Measurements from ENCODE around the gene CDH23.

Gene CDH23

DNA sequence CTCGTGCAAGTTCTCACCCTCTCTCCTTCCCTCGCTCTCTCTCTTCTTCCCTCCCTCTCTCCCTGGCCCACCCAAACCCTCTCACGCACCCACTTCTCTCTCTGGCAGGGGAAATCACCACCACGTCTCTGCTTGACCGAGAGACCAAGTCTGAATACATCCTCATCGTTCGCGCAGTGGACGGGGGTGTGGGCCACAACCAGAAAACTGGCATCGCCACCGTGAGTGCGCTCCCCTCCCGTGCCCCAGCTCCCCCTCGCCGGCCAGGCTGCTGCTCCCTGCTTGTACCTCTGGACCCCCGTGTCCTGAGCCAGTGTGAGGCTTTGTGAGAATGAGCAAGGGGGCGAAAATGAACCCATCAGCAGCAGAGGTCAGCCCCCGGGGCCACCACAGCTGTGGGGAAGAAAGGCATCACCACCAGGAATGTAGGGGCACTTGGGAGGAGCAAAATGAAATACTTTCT is 297.4 kb downstream of the CDH23 start:
- Histone ChIP-seq H3K27me3 (ENCODE audit: insufficient read depth, low read length) (no peaks in the 10 kb centered on the region), H3K4me3 (ENCODE audit: low read length) (no peak overlapping the region), H3K36me3 (ENCODE audit: insufficient read depth, low read depth, low read length) (no peaks in the 10 kb centered on the region), H3K9ac (ENCODE audit: low read depth, low read length) (no peak overlapping the region), H3K27ac (ENCODE audit: low read length) (no peak overlapping the region), H3K4me1 (ENCODE audit: insufficient read depth, low read length) (no peaks in the 10 kb centered on the region), H3K9me3 (ENCODE audit: insufficient read depth, low read depth, low read length) (no peaks in the 10 kb centered on the region)

DNA sequence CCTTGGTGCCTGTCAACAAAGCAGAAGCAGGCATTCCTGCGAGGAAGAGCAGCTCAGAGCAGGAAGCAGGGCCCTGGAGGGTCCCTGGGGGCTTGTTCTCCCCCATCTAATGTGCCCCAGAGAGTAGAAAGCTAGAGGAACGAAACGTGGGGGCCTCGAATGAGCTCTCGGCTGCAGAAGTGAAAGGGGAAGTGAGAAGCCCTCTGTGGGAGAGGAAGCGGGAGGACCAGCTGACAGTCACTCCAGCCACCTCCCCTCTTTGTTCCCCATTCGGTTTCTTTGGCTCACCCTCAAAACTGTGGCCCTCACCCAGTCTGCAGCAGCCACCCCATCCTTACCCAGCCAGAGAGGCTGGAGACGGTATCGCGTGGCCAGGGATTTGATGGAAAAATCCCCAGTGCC is 297.8 kb downstream of the CDH23 start:
- H3K27me3 ChIP-seq (ENCODE audit: insufficient read depth, low read length) = no peaks in the 10 kb centered on the region
- H3K36me3 ChIP-seq (ENCODE audit: insufficient read depth, low read depth, low read length) = no peaks in the 10 kb centered on the region
- H3K9ac ChIP-seq (ENCODE audit: low read depth, low read length) = no peak overlapping the region
- no peaks in the 10 kb centered on the region for H3K4me1 ChIP-seq (ENCODE audit: insufficient read depth, low read length)
- H3K27ac ChIP-seq (ENCODE audit: low read length) = no peak overlapping the region
- no peak overlapping the region for H3K4me3 ChIP-seq (ENCODE audit: low read length)
- H3K9me3 ChIP-seq (ENCODE audit: insufficient read depth, low read depth, low read length) = no peaks in the 10 kb centered on the region

DNA sequence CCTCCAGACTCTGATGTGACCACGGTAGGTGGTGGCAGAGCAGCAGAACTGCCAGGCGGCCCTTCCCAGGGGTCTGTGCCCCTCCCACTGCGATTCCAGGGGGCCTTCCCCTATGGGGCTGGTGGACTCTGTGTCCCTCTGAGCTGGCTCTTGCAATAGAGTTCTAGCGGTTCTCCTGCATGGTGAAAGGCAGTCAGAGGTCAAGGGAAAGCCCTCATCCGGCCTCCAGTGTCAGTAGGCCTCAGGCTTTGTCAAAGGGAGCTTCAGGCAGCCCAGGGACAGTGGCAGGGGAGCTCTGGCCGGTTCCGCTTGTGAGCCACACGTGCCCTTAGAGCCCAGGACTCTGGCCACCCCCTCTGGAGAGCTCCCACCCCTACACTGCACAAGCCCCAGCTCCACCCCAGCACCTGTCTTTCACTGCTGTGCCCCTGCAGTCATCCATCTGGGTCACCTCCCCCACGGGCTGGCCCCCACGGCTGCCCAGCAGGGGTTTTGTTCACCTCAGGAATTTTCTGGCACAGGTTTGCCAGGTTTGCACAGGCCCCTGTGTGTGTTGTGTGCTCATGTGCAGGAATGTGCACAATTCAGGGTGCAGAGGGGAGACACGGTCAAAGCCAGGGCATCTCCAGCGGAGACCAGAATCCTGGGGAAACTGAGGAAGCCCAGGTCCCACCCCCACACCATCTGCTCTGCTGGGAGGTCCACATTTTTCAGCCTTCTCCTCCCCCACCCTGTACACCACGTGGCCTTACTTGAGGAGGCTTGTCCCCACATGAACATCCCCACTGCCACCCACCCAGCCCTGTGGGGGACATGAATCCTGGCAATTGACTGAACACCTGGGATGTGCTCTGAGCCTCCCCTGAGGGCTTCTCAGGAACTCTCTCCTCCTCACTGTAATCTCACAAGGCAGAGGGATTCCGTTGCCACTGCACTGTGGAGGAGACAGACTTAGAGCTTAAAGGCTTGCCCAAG is 299.1 kb downstream of the CDH23 start:
- Histone ChIP-seq H3K9ac (ENCODE audit: low read depth, low read length) (no peak overlapping the region), H3K9me3 (ENCODE audit: insufficient read depth, low read depth, low read length) (no peaks in the 10 kb centered on the region), H3K4me3 (ENCODE audit: low read length) (no peak overlapping the region), H3K27ac (ENCODE audit: low read length) (no peak overlapping the region), H3K36me3 (ENCODE audit: insufficient read depth, low read depth, low read length) (no peaks in the 10 kb centered on the region), H3K27me3 (ENCODE audit: insufficient read depth, low read length) (no peaks in the 10 kb centered on the region), H3K4me1 (ENCODE audit: insufficient read depth, low read length) (no peaks in the 10 kb centered on the region)

DNA sequence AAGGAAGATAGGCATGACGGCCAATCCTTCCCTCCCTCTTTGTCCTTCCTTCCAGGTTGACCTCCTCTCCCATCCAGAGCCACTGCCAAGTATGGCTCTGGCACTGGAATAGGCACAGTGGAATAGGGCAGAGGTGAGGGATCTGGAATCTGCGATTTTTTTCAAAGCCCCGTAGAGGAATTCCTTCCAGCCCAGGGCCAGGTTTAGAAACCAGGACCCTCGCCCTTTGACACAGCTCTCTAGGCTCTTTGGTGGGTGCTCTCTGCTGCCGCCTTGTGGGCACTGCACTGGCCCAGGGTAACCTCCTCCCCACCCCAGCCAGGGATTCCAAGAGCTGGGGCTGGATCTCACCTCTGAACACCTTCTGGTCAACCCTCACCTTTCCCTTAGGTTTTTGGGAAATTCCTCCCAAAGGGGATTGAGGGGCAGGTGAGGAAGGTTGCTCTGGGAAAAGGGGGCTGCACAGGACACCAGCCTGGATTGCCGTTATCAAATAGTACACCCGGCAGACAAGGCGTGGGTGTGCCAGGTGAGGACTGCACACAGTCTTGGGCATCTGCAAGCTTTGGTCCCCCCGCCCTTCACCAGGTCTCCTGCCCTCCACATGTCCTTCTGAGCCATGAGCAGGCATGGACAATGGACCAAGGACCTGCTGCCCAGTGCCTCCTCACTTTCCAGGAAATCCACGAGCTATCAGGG is 300.1 kb downstream of the CDH23 start:
- Histone ChIP-seq H3K9me3 (ENCODE audit: insufficient read depth, low read depth, low read length) (no peaks in the 10 kb centered on the region), H3K4me1 (ENCODE audit: insufficient read depth, low read length) (no peaks in the 10 kb centered on the region), H3K4me3 (ENCODE audit: low read length) (no peak overlapping the region), H3K9ac (ENCODE audit: low read depth, low read length) (no peak overlapping the region), H3K27ac (ENCODE audit: low read length) (no peak overlapping the region), H3K36me3 (ENCODE audit: insufficient read depth, low read depth, low read length) (no peaks in the 10 kb centered on the region), H3K27me3 (ENCODE audit: insufficient read depth, low read length) (no peaks in the 10 kb centered on the region)

DNA sequence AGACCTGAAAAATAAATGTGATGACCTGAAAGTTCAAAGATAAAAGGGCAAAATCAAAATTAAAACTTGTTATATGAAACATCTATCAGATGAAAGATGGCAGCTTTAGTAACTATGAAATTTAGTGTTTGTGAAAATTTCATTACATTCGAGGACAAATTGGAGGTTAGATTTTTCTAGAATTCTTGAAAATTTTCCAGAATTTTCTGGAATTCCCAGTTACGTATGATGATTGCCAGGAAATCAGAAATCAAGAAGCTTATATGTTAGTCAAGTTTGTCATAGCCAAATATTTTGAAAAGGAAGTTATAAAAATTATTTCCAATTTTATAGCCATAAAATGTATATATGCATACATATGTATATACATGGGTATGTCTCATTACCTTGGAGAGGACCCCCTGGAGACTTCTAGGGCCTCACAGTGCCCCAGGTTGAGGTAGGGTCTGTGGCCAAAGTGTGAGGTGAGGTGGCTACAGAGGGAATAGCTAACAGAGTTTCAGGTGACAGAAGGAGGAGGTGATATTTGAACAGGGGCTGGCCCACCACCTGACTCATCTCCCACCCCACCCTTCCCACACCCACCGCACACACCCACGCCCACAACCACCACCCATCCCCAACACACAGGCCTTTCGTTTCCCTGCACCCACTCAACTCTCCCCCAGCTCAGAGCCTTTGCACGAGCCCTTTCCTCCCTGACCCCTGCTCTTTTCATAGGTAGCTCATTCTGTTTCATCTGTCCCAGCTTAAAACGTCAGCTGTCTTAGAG is 301.4 kb downstream of the CDH23 start:
- Histone ChIP-seq H3K27me3 (ENCODE audit: insufficient read depth, low read length) (no peaks in the 10 kb centered on the region), H3K4me1 (ENCODE audit: insufficient read depth, low read length) (no peaks in the 10 kb centered on the region), H3K9me3 (ENCODE audit: insufficient read depth, low read depth, low read length) (no peaks in the 10 kb centered on the region)

DNA sequence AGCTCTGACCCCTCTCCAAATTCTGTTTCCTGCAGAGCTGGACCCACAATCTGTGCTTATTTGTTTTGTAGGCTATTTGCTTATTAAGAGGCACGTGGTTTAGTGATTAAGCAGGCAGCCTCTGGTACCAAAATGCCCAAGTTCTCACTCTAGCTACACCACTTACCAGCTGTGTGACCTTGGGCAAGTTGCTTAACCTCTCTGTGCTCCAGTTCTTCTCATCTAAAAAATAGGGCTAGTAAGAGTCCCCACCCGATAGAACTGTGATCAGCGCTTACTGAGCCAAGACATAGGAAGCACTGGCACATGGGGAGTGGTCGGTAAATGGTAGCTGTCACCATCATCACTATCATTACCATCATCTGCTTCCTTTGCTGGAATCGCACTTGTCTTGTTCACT is 302.0 kb downstream of the CDH23 start:
- Histone ChIP-seq H3K9me3 (ENCODE audit: insufficient read depth, low read depth, low read length) (no peaks in the 10 kb centered on the region), H3K36me3 (ENCODE audit: insufficient read depth, low read depth, low read length) (no peaks in the 10 kb centered on the region), H3K4me3 (ENCODE audit: low read length) (no peak overlapping the region), H3K27ac (ENCODE audit: low read length) (no peak overlapping the region), H3K9ac (ENCODE audit: low read depth, low read length) (no peak overlapping the region), H3K27me3 (ENCODE audit: insufficient read depth, low read length) (no peaks in the 10 kb centered on the region), H3K4me1 (ENCODE audit: insufficient read depth, low read length) (no peaks in the 10 kb centered on the region)

More for the DNA sequence above, 301.4 kb downstream of the CDH23 start:
- Histone ChIP-seq H3K27ac (ENCODE audit: low read length) (no peak overlapping the region), H3K9ac (ENCODE audit: low read depth, low read length) (no peak overlapping the region), H3K36me3 (ENCODE audit: insufficient read depth, low read depth, low read length) (no peaks in the 10 kb centered on the region), H3K4me3 (ENCODE audit: low read length) (no peak overlapping the region)

DNA sequence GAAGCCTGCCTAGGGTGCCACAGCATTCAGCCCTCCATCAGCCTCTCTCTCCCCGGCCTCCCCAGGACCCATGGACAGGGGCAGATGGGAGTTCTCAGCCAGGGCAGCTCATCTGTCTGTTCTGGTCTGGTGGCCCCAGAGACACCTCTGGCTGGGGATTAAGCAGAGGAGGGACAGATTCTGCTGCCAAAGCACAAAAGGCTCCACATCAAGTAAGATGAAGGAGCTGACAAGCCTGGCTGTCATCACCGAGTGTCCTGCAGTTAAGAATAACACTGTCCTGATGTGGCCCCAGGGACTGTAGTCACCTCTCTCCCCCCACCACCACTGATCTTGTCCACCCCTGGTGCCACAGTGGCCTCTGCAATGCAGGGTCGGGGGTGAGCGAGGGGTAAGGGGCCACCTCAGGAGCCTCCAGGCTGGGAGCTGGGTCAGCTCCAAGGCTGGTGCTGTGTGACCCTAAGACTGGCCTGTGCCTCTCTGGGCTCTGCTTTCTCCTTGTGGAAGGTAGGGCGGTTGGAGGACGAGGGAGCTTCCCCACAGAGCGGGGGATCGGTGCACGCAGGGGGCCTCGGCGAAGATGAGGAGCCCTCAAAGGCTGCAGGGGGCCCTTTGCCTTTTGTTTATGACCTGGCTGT is 304.1 kb downstream of the CDH23 start:
- H3K4me1 ChIP-seq (ENCODE audit: insufficient read depth, low read length) = no peaks in the 10 kb centered on the region
- H3K27ac ChIP-seq (ENCODE audit: low read length) = no peak overlapping the region
- no peaks in the 10 kb centered on the region for H3K27me3 ChIP-seq (ENCODE audit: insufficient read depth, low read length)
- no peaks in the 10 kb centered on the region for H3K36me3 ChIP-seq (ENCODE audit: insufficient read depth, low read depth, low read length)
- no peaks in the 10 kb centered on the region for H3K9me3 ChIP-seq (ENCODE audit: insufficient read depth, low read depth, low read length)
- no peak overlapping the region for H3K9ac ChIP-seq (ENCODE audit: low read depth, low read length)
- H3K4me3 ChIP-seq (ENCODE audit: low read length) = no peak overlapping the region

DNA sequence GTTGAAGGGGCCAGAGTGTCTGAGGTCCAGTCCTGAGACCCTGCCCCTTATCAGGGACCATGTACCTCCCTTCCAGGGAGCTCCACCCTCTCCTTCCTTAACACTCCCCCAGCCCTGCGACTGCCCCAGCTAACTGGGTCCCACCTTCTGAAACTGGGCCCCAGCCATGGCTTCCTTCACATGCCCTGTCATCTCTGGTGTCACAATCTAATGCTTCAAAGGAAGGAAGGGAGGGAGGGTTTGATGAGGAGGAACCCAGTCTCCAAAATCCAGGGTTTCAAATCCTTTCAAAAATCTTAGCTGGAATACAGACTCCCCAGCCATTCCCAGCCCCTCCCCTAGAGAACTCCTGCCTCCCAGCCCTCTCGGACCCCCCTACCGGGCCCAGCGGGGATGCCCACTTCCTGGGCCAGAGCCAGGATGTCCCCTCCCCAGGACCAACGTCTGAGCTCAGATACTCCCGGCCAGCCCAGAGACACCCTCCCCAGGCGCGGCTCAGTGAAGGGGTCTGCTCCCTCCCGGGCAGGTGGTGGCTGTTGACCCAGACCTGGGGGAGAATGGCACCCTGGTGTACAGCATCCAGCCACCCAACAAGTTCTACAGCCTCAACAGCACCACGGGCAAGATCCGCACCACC is 304.9 kb downstream of the CDH23 start:
- Histone ChIP-seq H3K36me3 (ENCODE audit: insufficient read depth, low read depth, low read length) (no peaks in the 10 kb centered on the region), H3K4me1 (ENCODE audit: insufficient read depth, low read length) (no peaks in the 10 kb centered on the region), H3K4me3 (ENCODE audit: low read length) (no peak overlapping the region), H3K9me3 (ENCODE audit: insufficient read depth, low read depth, low read length) (no peaks in the 10 kb centered on the region), H3K9ac (ENCODE audit: low read depth, low read length) (no peak overlapping the region), H3K27ac (ENCODE audit: low read length) (no peak overlapping the region), H3K27me3 (ENCODE audit: insufficient read depth, low read length) (no peaks in the 10 kb centered on the region)

DNA sequence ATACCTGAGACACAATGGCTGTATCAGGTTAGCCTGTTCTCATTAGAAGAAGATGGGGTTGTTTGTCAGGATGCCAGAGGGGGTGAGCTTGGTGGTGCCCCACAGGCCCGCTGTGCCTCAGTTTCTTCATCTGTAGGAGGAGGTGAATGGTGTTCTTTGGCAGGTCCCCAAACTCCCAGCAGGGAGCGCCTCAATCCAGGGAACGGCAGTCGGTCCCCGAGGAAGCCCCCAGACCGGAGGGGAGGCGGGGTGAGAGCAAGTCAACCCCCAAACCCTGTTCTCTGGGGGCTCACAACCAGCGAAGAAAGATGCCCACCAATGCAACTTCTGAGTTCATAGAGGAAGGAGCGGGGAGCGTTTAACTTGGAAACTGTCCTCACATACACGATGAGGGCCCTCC is 306.9 kb downstream of the CDH23 start:
- H3K27me3 ChIP-seq (ENCODE audit: insufficient read depth, low read length) = no peaks in the 10 kb centered on the region
- H3K4me3 ChIP-seq (ENCODE audit: low read length) = no peak overlapping the region
- H3K4me1 ChIP-seq (ENCODE audit: insufficient read depth, low read length) = no peaks in the 10 kb centered on the region
- H3K36me3 ChIP-seq (ENCODE audit: insufficient read depth, low read depth, low read length) = no peaks in the 10 kb centered on the region
- no peaks in the 10 kb centered on the region for H3K9me3 ChIP-seq (ENCODE audit: insufficient read depth, low read depth, low read length)
- H3K27ac ChIP-seq (ENCODE audit: low read length) = no peak overlapping the region
- H3K9ac ChIP-seq (ENCODE audit: low read depth, low read length) = no peak overlapping the region

DNA sequence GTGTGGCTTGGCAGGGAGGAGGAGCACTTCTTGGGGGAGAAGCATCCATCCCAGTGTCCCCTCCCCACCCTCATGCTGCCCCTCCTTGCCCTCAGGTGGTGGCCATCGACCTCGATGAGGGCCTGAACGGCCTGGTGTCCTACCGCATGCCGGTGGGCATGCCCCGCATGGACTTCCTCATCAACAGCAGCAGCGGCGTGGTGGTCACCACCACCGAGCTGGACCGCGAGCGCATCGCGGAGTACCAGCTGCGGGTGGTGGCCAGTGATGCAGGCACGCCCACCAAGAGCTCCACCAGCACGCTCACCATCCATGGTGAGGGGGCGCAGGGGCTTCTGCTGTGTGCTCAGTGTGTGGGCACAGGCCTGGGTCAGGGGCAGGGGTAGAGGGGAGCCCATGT is 308.1 kb downstream of the CDH23 start:
- Histone ChIP-seq H3K4me3 (ENCODE audit: low read length) (no peak overlapping the region), H3K4me1 (ENCODE audit: insufficient read depth, low read length) (no peaks in the 10 kb centered on the region), H3K9me3 (ENCODE audit: insufficient read depth, low read depth, low read length) (no peaks in the 10 kb centered on the region), H3K27me3 (ENCODE audit: insufficient read depth, low read length) (no peaks in the 10 kb centered on the region), H3K9ac (ENCODE audit: low read depth, low read length) (no peak overlapping the region), H3K27ac (ENCODE audit: low read length) (no peak overlapping the region), H3K36me3 (ENCODE audit: insufficient read depth, low read depth, low read length) (no peaks in the 10 kb centered on the region)

DNA sequence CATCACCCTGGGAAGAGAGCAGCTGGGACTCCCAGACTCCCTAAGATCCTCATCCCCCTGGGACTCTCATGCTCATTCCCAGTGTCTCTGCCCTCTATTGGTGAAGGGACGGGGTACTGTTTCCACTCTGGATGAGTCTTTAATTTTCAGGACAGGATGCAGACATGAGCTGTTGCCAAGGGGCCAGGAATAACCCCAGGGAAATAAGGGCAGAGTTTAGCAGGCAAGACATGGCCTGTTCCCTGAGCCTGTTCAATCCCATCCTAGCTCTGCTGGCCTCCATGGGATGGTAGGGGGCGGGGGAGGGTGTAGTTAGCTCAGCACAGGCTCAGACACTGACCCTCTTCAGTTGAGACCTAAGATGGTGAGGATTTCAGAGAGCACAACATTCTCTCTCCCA is 308.9 kb downstream of the CDH23 start:
- Histone ChIP-seq H3K27ac (ENCODE audit: low read length) (no peak overlapping the region), H3K27me3 (ENCODE audit: insufficient read depth, low read length) (no peaks in the 10 kb centered on the region), H3K4me1 (ENCODE audit: insufficient read depth, low read length) (no peaks in the 10 kb centered on the region), H3K36me3 (ENCODE audit: insufficient read depth, low read depth, low read length) (no peaks in the 10 kb centered on the region), H3K4me3 (ENCODE audit: low read length) (no peak overlapping the region), H3K9ac (ENCODE audit: low read depth, low read length) (no peak overlapping the region), H3K9me3 (ENCODE audit: insufficient read depth, low read depth, low read length) (no peaks in the 10 kb centered on the region)

Measured in iPS-20b (cell line).